SH-SY5Y (cell line): ENCODE results near the gene SPZ1.

Experiments
- GATA2 ChIP-seq: IDR thresholded peaks from 2 replicates; pipeline ENCODE4 v1.6.1; 2011; ENCODE audit warnings: mild to moderate bottlenecking, low read depth, low read length
- GATA3 ChIP-seq: IDR thresholded peaks from 2 replicates; pipeline ENCODE4 v1.6.1; 2011; ENCODE audit warnings: low read depth, mild to moderate bottlenecking, low read length, moderate library complexity

DNA sequence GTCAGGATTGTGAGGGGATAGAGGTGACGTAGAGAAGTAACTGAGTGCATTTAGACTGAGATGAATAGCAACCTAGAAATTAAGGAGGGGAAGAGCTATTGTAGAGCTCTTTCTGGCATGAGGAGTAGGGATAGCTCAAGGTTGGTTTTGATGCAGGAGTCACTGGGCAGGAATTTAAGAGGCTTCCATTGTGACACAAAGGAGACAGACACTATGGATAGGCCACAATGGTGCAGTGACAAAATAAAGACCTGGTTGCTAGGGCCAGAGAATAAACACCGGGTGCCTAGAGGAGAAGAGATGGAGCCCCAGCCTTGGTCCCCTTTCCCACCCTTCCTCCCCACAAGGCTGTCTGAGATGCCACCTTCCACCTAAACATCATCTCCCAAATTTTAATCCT, at the start of gene SPZ1:
- no peak for TF ChIP-seq GATA2
- no peak for TF ChIP-seq GATA3
